ENCODE results near the gene ORM2.

DNA sequence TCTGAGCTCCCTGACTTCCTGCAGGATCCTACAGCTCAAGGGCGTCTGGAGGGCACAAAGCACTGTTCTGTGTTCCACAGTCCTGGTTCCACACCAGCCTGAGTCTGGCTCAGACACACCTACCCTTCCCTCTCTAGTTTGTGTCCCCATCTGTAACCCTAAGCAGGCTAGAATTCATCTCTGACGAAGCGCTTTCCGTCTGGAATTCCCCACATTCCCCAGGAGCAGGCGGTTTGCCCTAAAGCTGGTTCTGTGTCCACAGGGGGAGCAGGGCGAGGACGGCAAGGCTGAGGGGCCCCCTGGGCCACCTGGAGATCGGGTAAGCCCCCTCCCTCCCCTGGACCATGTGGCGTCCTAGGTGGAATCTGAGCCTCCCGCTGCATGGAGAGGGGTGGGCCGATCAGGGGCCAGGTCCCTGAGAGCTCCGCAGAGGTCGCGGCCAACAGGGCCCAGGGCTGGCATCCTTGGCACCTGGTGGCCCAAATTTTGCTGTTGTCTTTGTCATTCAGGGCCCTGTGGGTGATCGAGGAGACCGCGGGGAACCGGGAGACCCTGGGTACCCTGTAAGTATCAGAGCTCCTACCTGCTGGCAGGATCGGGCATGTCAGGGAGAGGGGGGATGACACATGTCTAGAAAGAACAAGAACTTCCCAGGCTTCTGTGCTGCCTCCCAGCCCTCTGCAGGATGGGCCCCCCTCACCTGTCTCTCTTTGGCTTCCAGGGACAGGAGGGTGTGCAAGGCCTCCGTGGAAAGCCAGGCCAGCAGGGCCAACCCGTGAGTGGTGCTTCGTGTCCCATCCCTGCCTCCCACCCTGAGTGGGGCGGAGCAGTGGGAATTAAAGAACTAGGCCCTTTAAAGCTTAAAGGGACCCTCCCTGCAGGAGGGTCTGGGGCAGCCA is 41.2 kb upstream of the ORM2 start:
- TF ChIP-seq POLR2AphosphoS5 (IDR thresholded peaks at IDR 0.05) (no peak), CTCF (IDR thresholded peaks at IDR 0.05) (no peak)
